NOMO-1 treated with DMSO at 0.1 percent for 48 hours (cell line): ENCODE measurements around the gene USF1.

Source experiments
- DNase-seq: peaks from one replicate; lab custom pipeline; 2025; ENCODE audit not compliant: unreplicated experiment; lab: John Stamatoyannopoulos, UW

USF1 gene

GRCh38 chr1:161045736-161046604 is at the start of gene USF1:
TSS of gene USF1 (minus strand) at chr1:161045977. CDS start at chr1:161043275, 2,702 bp downstream.
- DNase-seq: peak; percentile 95

- no peak for DNase-seq
Measured at GRCh38 chr1:161095230-161095629, 49.5 kb upstream of the USF1 start.

- no peak for DNase-seq
Measured at GRCh38 chr1:161094481-161094880, 48.7 kb upstream of the USF1 start.

GRCh38 chr1:161092621-161093028 is 46.8 kb upstream of the USF1 start:
- no peak for DNase-seq

GRCh38 chr1:161091796-161092507 is 46.2 kb upstream of the USF1 start:
- no peak for DNase-seq

GRCh38 chr1:161091093-161091492 is 45.3 kb upstream of the USF1 start:
- DNase-seq: no peak

GRCh38 chr1:161090617-161091016 is 44.8 kb upstream of the USF1 start:
- no peak for DNase-seq

- no peak for DNase-seq
Measured at GRCh38 chr1:161089938-161090337, 44.2 kb upstream of the USF1 start.

- no peak for DNase-seq
Measured at GRCh38 chr1:161089251-161089924, 43.6 kb upstream of the USF1 start, which contains the start of gene NECTIN4. TSS of gene NECTIN4 (minus strand) at chr1:161089558. CDS start at chr1:161089296, 262 bp downstream.

- DNase-seq: no peak
Measured at GRCh38 chr1:161088587-161089110, 42.9 kb upstream of the USF1 start.

- DNase-seq: no peak
Measured at GRCh38 chr1:161086457-161086856, 40.7 kb upstream of the USF1 start.

- DNase-seq: no peak
Measured at GRCh38 chr1:161085165-161085564, 39.4 kb upstream of the USF1 start.

GRCh38 chr1:161084597-161084988 is 38.8 kb upstream of the USF1 start:
- DNase-seq: no peak

- no peak for DNase-seq
Measured at GRCh38 chr1:161083748-161084596, 38.2 kb upstream of the USF1 start.

- DNase-seq: peak; percentile 85
Measured at GRCh38 chr1:161082996-161083747, 37.4 kb upstream of the USF1 start.

GRCh38 chr1:161082483-161082882 is 36.7 kb upstream of the USF1 start:
- no peak for DNase-seq

GRCh38 chr1:161081519-161081918 is 35.7 kb upstream of the USF1 start:
- no peak for DNase-seq

- DNase-seq: no peak
Measured at GRCh38 chr1:161080441-161081405, 34.9 kb upstream of the USF1 start.
